ENCODE measurements around the gene TCN2.

DNA sequence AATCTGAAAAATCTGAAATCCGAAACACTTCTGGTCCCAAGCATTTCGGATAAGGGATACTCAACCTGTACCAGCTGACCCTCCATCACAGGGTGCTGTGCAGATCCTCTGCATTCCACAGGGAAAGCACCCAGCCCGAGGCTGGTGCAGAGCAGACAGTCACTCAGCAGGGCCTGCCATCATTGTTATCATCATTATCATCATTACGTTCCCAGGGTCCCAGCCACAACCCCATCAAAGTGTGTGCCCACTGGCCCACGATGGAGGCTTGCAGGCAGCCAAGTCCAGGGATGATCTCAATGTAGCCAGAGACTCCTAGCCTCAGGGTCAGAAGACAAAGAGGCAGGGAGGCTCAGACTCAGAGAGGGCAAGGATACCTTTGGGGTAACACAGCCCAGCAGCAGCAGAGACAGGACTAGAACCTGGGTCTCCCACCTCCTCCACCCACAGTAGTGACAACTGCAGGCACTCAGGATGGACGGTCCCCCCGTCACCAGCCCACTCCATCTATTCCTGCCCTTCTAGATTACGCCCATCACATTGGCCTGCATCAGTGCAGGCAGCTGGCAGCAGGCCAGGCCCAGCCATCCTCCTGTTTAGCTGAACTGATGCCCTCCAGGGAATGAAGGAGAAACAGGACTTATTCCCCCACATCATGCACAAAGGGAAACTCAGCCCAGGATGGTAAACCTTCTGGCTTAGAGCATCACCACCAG is 42.8 kb upstream of the TCN2 start:
- no peak for TF ChIP-seq POLR2A (IDR thresholded peaks at IDR 0.05)
- TF ChIP-seq, protein P1, sequence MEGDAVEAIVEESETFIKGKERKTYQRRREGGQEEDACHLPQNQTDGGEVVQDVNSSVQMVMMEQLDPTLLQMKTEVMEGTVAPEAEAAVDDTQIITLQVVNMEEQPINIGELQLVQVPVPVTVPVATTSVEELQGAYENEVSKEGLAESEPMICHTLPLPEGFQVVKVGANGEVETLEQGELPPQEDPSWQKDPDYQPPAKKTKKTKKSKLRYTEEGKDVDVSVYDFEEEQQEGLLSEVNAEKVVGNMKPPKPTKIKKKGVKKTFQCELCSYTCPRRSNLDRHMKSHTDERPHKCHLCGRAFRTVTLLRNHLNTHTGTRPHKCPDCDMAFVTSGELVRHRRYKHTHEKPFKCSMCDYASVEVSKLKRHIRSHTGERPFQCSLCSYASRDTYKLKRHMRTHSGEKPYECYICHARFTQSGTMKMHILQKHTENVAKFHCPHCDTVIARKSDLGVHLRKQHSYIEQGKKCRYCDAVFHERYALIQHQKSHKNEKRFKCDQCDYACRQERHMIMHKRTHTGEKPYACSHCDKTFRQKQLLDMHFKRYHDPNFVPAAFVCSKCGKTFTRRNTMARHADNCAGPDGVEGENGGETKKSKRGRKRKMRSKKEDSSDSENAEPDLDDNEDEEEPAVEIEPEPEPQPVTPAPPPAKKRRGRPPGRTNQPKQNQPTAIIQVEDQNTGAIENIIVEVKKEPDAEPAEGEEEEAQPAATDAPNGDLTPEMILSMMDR (IDR thresholded peaks at IDR 0.05): no peak

Measured in thyroid gland (tissue), 4 donors.